Karpas-422 (cell line): ENCODE results near the gene RABGAP1L. TPM values are rescaled to one million over a fixed set of nuclear protein-coding genes. Genes with fewer than 3 reads are reported as not detected.

Experiments
- small RNA-seq: library from RNA; depleted of rRNA; stranded (forward); fragments of <200 nt; gene quantifications from one replicate; pipeline ENCODE3, GENCODE V24; 2014
- total RNA-seq: library from RNA; depleted of rRNA; stranded (reverse); fragments of >200 nt; shearing (Covaris generic); gene quantifications from 2 replicates; pipeline ENCODE4 v1.2.3, GENCODE V29; 2014; ENCODE audit warnings: low replicate concordance; rRNA removed

RABGAP1L gene
- total RNA-seq, 1 experiment from 2014 or later = 28.9 TPM

Small RNA genes within 50 kb of the gene (small RNA-seq; reads per million reads assigned to genes)
- gene BANF1P4 (not detected), gene RF00019 (not detected), gene RNU6-307P (not detected)

Other genes with a start within 250 kb of the RABGAP1L start
- gene SERPINC1, start 242.2 kb upstream of the RABGAP1L start, total RNA-seq = 0.26 TPM in 1 of 2 replicates, not detected in the other
- 13.2 and 52.9 TPM in 2 replicates for gene RC3H1, start 137.2 kb upstream of the RABGAP1L start, total RNA-seq